ENCODE data around the gene PTPRG.

The PTPRG gene

GRCh38 chr3:61593446-61594029 lies 32.2 kb downstream of the PTPRG start:
- no peak for DNase-seq

- no peak for DNase-seq
Measured at GRCh38 chr3:61594144-61594963, 33.0 kb downstream of the PTPRG start.

GRCh38 chr3:61594964-61595285 lies 33.6 kb downstream of the PTPRG start:
- DNase-seq: no peak

- no peak for DNase-seq
Measured at GRCh38 chr3:61595288-61595687, 33.9 kb downstream of the PTPRG start.

- no peak for DNase-seq
Measured at GRCh38 chr3:61595826-61596225, 34.5 kb downstream of the PTPRG start.

GRCh38 chr3:61597906-61598305 lies 36.5 kb downstream of the PTPRG start:
- DNase-seq: no peak

- DNase-seq: no peak
Measured at GRCh38 chr3:61600195-61600594, 38.8 kb downstream of the PTPRG start.

GRCh38 chr3:61601831-61602230 lies 40.5 kb downstream of the PTPRG start:
- no peak for DNase-seq

- DNase-seq: no peak
Measured at GRCh38 chr3:61602466-61602865, 41.1 kb downstream of the PTPRG start.

- no peak for DNase-seq
Measured at GRCh38 chr3:61605589-61606175, 44.3 kb downstream of the PTPRG start.

GRCh38 chr3:61606196-61606595 lies 44.8 kb downstream of the PTPRG start:
- no peak for DNase-seq

- no peak for DNase-seq
Measured at GRCh38 chr3:61608072-61608471, 46.7 kb downstream of the PTPRG start.

- DNase-seq: no peak
Measured at GRCh38 chr3:61608711-61609110, 47.3 kb downstream of the PTPRG start.

- no peak for DNase-seq
Measured at GRCh38 chr3:61610316-61610715, 48.9 kb downstream of the PTPRG start.

GRCh38 chr3:61612211-61613194 lies 51.1 kb downstream of the PTPRG start:
- no peak for DNase-seq

- DNase-seq: no peak
Measured at GRCh38 chr3:61613666-61614065, 52.3 kb downstream of the PTPRG start.

- DNase-seq: no peak
Measured at GRCh38 chr3:61615643-61616042, 54.3 kb downstream of the PTPRG start.

GRCh38 chr3:61616586-61616985 lies 55.2 kb downstream of the PTPRG start:
- no peak for DNase-seq

- no peak for DNase-seq
Measured at GRCh38 chr3:61617041-61617440, 55.7 kb downstream of the PTPRG start.

GRCh38 chr3:61617651-61618050 lies 56.3 kb downstream of the PTPRG start:
- DNase-seq: no peak

GRCh38 chr3:61618231-61618630 lies 56.9 kb downstream of the PTPRG start:
- DNase-seq: no peak

- DNase-seq: no peak
Measured at GRCh38 chr3:61618871-61619270, 57.5 kb downstream of the PTPRG start.

- no peak for DNase-seq
Measured at GRCh38 chr3:61620073-61620472, 58.7 kb downstream of the PTPRG start.

All from NCI-H1694 (cell line).